Gastrocnemius medialis (tissue), 4 donors: ENCODE data around the gene GNAQ. TPM values are rescaled to one million over a fixed set of nuclear protein-coding genes. Genes with fewer than 3 reads are reported as not detected.

Experiments
- ATAC-seq, 2 donors: fragments of 150-250 bp; one replicate each; pipeline ENCODE4 v1.9.1; 2016
- DNase-seq, 2 donors: peaks; one replicate each; pipeline ENCODE4 v3.0.0-alpha.2; 2019
- H3K27ac ChIP-seq, 4 donors: fragments of 200-600 bp; sonication (generic); 1 replicate in 1 of 4; 2 replicates in 3 of 4; pipeline ENCODE4 v1.5.1; 2016 to 2018; ENCODE audit warnings: mild to moderate bottlenecking in 2 of 4, moderate library complexity in 1 of 4
- H3K27me3 ChIP-seq, 3 donors: fragments of 200-600 bp; sonication (generic) in 2 of 3; 1 replicate in 1 of 3; 2 replicates in 2 of 3; pipeline versions ENCODE4 v1.5.1 to v1.6.0; 2016 to 2019; ENCODE audit warnings: mild to moderate bottlenecking in 1 of 3, moderate library complexity in 1 of 3
- H3K36me3 ChIP-seq, 2 donors: fragments of 200-600 bp; sonication (generic) in 1 of 2; one replicate each; pipeline ENCODE4 v1.5.1; 2017 to 2018
- H3K4me1 ChIP-seq, 2 donors: fragments of 200-600 bp; sonication (generic) in 1 of 2; one replicate each; pipeline ENCODE4 v1.5.1; 2016 to 2017; ENCODE audit warnings: mild to moderate bottlenecking in 2 of 2
- H3K4me3 ChIP-seq, 4 donors: fragments of 200-600 bp; sonication (generic) in 3 of 4; 1 replicate in 1 of 4; 2 replicates in 3 of 4; pipeline ENCODE4 v1.5.1; 2016 to 2019; ENCODE audit warnings: mild to moderate bottlenecking in 2 of 4
- H3K9me3 ChIP-seq, 3 donors: fragments of 200-600 bp; sonication (generic) in 2 of 3; 1 replicate in 1 of 3; 2 replicates in 2 of 3; pipeline ENCODE4 v1.5.1; 2016 to 2019
- CTCF ChIP-seq, 5 experiments: fragments of 450-650 bp in 3 of 5; fragments of 200-600 bp in 2 of 5; sonication (generic) in 2 of 5; IDR thresholded peaks in 4 of 5; conservative IDR thresholded peaks in 1 of 5; 1 replicate in 4 of 5; 2 replicates in 1 of 5; pipeline ENCODE4 v1.5.1; 2016 to 2019; ENCODE audit warnings: antibody characterized with exemption in 5 of 5, mild to moderate bottlenecking in 3 of 5, moderate library complexity in 3 of 5
- POLR2A ChIP-seq, 2 donors: fragments of 450-650 bp; IDR thresholded peaks; one replicate each; pipeline ENCODE4 v1.6.1; 2017; ENCODE audit warnings: antibody characterized with exemption in 2 of 2, mild to moderate bottlenecking in 2 of 2, moderate library complexity in 2 of 2
- in situ Hi-C, 4 donors: fragments of 200-750 bp; cut with MboI; loops; one replicate each; pipeline versions ENCODE4 v1.15.0 to v1.8.0; 2017; ENCODE audit warnings: low sequenced_read_pairs in 4 of 4
- intact Hi-C: fragments of 100-400 bp; cut with DNase I; formaldehyde crosslinking; loops from one replicate; pipeline ENCODE4 v1.15.1; 2023; ENCODE audit warnings: low total_unique reads
- total RNA-seq, 4 donors: library from RNA; depleted of rRNA; stranded (reverse); fragments of >200 nt; gene quantifications; one replicate each; pipeline versions ENCODE4 v1.1.0 to v1.2.3, GENCODE V29; 2016

GNAQ gene
- total RNA-seq, 4 donors from 2014 or later: 11.3 to 25.9 (median 18.7) TPM

- ATAC-seq: no peak
- in situ Hi-C loops (loop anchor here in 1 of 4 donors (25.0 kb wide), 1 partner anchor 207 kb away; the partner anchor contains the start of gene GNAQ), intact Hi-C loops (no loop called here)
These were observed 200.9 kb downstream of the GNAQ start for GRCh38 chr9:77830618-77831285.

GRCh38 chr9:77829420-77829819 lies 202.2 kb downstream of the GNAQ start:
- Histone ChIP-seq H3K36me3 (no peaks in the 10 kb centered on the region), H3K4me1 (peaks cover 14 to 20% of the 10 kb centered on the region in 2 donors), H3K9me3 (no peaks in the 10 kb centered on the region), H3K27me3 (no peaks in the 10 kb centered on the region), H3K4me3 (no peak overlapping the region), H3K27ac (no peak overlapping the region)
- ATAC-seq (no peak), DNase-seq (no peak)
- no peak for TF ChIP-seq CTCF (IDR thresholded peaks at IDR 0.05 in 4 of 5, conservative IDR thresholded peaks at IDR 0.05 in 1 of 5)
- no peak for TF ChIP-seq POLR2A (IDR thresholded peaks at IDR 0.05)
- in situ Hi-C loops (loop anchor here in 2 of 4 donors (10.0 to 25.0 kb wide), 2 partner anchors 205 to 208 kb away; partner anchors contain the start of gene GNAQ (in 2 of the 2)), intact Hi-C loops (no loop called here)

More at GRCh38 chr9:77830618-77831285, 200.9 kb downstream of the GNAQ start:
- H3K4me1 ChIP-seq: peaks cover 14 to 20% of the 10 kb centered on the region in 2 donors
- DNase-seq: no peak
- H3K27me3 ChIP-seq: no peaks in the 10 kb centered on the region
- no peak overlapping the region for H3K4me3 ChIP-seq
- H3K36me3 ChIP-seq: no peaks in the 10 kb centered on the region
- H3K27ac ChIP-seq: no peak overlapping the region
- no peaks in the 10 kb centered on the region for H3K9me3 ChIP-seq
- no peak for TF ChIP-seq POLR2A (IDR thresholded peaks at IDR 0.05)
- no peak for TF ChIP-seq CTCF (IDR thresholded peaks at IDR 0.05 in 4 of 5, conservative IDR thresholded peaks at IDR 0.05 in 1 of 5)

- no peaks in the 10 kb centered on the region for H3K36me3 ChIP-seq
- in situ Hi-C loops (loop anchor here in 2 of 4 donors (10.0 to 25.0 kb wide), 2 partner anchors 208 to 210 kb away; partner anchors contain the start of gene GNAQ (in 2 of the 2)), intact Hi-C loops (no loop called here)
- TF ChIP-seq CTCF (IDR thresholded peaks at IDR 0.05 in 4 of 5, conservative IDR thresholded peaks at IDR 0.05 in 1 of 5) (no peak), POLR2A (IDR thresholded peaks at IDR 0.05) (no peak)
- peaks cover 14 to 22% of the 10 kb centered on the region in 2 donors for H3K4me1 ChIP-seq
- ATAC-seq (peak; percentile 70 to 80), DNase-seq (no peak)
- H3K9me3 ChIP-seq: no peaks in the 10 kb centered on the region
- no peaks in the 10 kb centered on the region for H3K27me3 ChIP-seq
- no peak overlapping the region for H3K4me3 ChIP-seq
- H3K27ac ChIP-seq: peak overlapping the region in 1 of 4 donors; percentile 11
These were observed 204.4 kb downstream of the GNAQ start for GRCh38 chr9:77827104-77827784.

GRCh38 chr9:77826621-77827020 lies 205.0 kb downstream of the GNAQ start:
- H3K36me3 ChIP-seq: no peaks in the 10 kb centered on the region
- DNase-seq (no peak), ATAC-seq (no peak)
- no peak overlapping the region for H3K27ac ChIP-seq
- H3K4me1 ChIP-seq: peaks cover 14 to 22% of the 10 kb centered on the region in 2 donors
- in situ Hi-C loops (loop anchor here in 2 of 4 donors (10.0 to 25.0 kb wide), 2 partner anchors 208 to 211 kb away; partner anchors contain the start of gene GNAQ (in 2 of the 2)), intact Hi-C loops (no loop called here)
- H3K9me3 ChIP-seq: no peaks in the 10 kb centered on the region
- TF ChIP-seq POLR2A (IDR thresholded peaks at IDR 0.05) (no peak), CTCF (IDR thresholded peaks at IDR 0.05 in 4 of 5, conservative IDR thresholded peaks at IDR 0.05 in 1 of 5) (no peak)
- H3K27me3 ChIP-seq: no peaks in the 10 kb centered on the region
- no peak overlapping the region for H3K4me3 ChIP-seq
